Prostate gland (tissue), 2 donors: ENCODE data around the gene SUN1. TPM values are rescaled to one million over a fixed set of nuclear protein-coding genes. Genes with fewer than 3 reads are reported as not detected.

Source experiments
- DNase-seq: peaks from one replicate; pipeline ENCODE4 v3.0.0-alpha.2; 2019; ENCODE audit warnings: low spot score
- H3K27ac ChIP-seq, 2 donors: fragments of 200-600 bp; sonication (generic); 2 replicates each; pipeline ENCODE4 v1.5.1; 2017 to 2019
- H3K27me3 ChIP-seq: fragments of 200-600 bp; sonication (generic); replicated peaks from 2 replicates; pipeline ENCODE4 v1.5.1; 2019; ENCODE audit not compliant: insufficient read depth
- H3K36me3 ChIP-seq, 2 donors: fragments of 200-600 bp; sonication (generic); 1 replicate in 1 of 2; 2 replicates in 1 of 2; pipeline versions ENCODE4 v1.5.1 to v1.8.1; 2017 to 2019
- H3K4me1 ChIP-seq: fragments of 200-600 bp; sonication (generic); replicated peaks from 2 replicates; pipeline ENCODE4 v1.5.1; 2019
- H3K4me3 ChIP-seq, 2 donors: fragments of 200-600 bp; sonication (generic); 2 replicates each; pipeline ENCODE4 v1.5.1; 2017 to 2019
- H3K9me3 ChIP-seq: fragments of 200-600 bp; sonication (generic); 2 replicates; pipeline ENCODE4 v1.5.1; 2017
- POLR2A ChIP-seq: fragments of 450-650 bp; IDR thresholded peaks from one replicate; pipeline ENCODE4 v1.6.1; 2016; ENCODE audit warnings: antibody characterized with exemption, mild to moderate bottlenecking
- POLR2AphosphoS5 ChIP-seq: sonication (generic); formaldehyde crosslinking; IDR thresholded peaks from one replicate; pipeline ENCODE4 v1.6.1; 2017; ENCODE audit warnings: antibody characterized with exemption
- WGBS: methylation state at CpG from one replicate; pipeline ENCODE4 v1.1.5; 2018; 5-methylcytosine and 5-hydroxymethylcytosine counted together
- intact Hi-C: fragments of 100-400 bp; cut with DNase I; formaldehyde crosslinking; loops from one replicate; pipeline ENCODE4 v1.14.2; 2022
- total RNA-seq, 2 donors: library from RNA; depleted of rRNA; stranded (reverse); fragments of >200 nt; gene quantifications; one replicate each; pipeline ENCODE4 v1.1.0, GENCODE V29; 2016
- TF ChIP-seq, protein P1 (sequence below), 4 experiments: fragments of 200-600 bp in 2 of 4; fragments of 450-650 bp in 2 of 4; sonication (generic) in 2 of 4; IDR thresholded peaks; 1 replicate in 3 of 4; 2 replicates in 1 of 4; pipeline ENCODE4 v1.5.1; 2016 to 2019; ENCODE audit warnings: antibody characterized with exemption in 4 of 4, mild to moderate bottlenecking in 2 of 4, moderate library complexity in 2 of 4

The SUN1 gene
- total RNA-seq, 2 donors from 2014 or later: 106 to 177 TPM

DNA sequence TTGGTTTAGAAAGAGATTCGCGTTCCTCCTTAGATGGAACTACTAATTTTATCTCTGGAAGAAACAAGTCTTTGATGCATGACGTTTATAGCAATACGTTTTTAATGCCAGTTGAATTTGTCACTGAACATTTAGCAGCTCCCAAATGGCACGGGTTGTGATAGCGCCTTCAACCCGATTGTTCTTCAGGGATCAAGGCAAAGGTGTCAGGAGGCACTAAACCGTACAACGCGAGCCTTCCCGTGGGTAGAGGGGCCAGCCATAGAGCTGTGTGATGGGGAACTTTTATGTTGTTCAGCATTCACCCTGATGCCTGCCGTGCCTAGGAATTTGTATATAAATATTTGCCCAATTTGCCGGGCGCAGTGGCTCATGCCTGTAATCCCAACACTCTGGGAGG is 47.4 kb downstream of the SUN1 start:
- no peak overlapping the region for H3K27ac ChIP-seq
- no peaks in the 10 kb centered on the region for H3K36me3 ChIP-seq
- 54% methylated on average over 14 of the region's 14 CpGs for WGBS
- no peaks in the 10 kb centered on the region for H3K27me3 ChIP-seq
- no peak for TF ChIP-seq POLR2A
- TF ChIP-seq POLR2AphosphoS5: no peak
- TF ChIP-seq, protein P1, sequence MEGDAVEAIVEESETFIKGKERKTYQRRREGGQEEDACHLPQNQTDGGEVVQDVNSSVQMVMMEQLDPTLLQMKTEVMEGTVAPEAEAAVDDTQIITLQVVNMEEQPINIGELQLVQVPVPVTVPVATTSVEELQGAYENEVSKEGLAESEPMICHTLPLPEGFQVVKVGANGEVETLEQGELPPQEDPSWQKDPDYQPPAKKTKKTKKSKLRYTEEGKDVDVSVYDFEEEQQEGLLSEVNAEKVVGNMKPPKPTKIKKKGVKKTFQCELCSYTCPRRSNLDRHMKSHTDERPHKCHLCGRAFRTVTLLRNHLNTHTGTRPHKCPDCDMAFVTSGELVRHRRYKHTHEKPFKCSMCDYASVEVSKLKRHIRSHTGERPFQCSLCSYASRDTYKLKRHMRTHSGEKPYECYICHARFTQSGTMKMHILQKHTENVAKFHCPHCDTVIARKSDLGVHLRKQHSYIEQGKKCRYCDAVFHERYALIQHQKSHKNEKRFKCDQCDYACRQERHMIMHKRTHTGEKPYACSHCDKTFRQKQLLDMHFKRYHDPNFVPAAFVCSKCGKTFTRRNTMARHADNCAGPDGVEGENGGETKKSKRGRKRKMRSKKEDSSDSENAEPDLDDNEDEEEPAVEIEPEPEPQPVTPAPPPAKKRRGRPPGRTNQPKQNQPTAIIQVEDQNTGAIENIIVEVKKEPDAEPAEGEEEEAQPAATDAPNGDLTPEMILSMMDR (IDR thresholded peaks at IDR 0.05): no peak
- no peak overlapping the region for H3K4me3 ChIP-seq
- H3K9me3 ChIP-seq: no peaks in the 10 kb centered on the region
- intact Hi-C loops: loop anchor here (10.0 kb wide), 1 partner anchor 555 kb away; no protein-coding TSS in a partner anchor
- H3K4me1 ChIP-seq: peaks cover 4% of the 10 kb centered on the region
- no peak for DNase-seq

DNA sequence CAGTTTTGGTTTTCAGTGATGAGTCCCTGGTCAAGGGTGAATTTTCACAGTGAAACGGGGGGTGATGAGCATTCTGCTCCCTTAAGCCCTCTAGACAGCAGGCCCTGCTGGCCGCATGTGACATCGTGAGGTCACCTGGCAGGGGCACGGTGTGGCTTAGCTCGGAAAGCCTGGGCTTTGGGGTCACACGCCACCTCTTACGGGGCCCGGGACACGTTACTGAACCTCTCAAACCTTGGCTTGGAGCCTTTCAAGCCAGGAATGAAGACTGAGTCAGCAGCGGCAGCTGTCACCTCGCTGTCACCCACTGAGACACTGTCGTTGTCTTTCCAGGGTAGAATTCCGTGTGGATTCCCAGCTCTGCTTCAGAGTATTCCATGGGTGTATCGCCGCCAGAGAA is 48.2 kb downstream of the SUN1 start:
- Histone ChIP-seq H3K4me3 (no peak overlapping the region), H3K9me3 (no peaks in the 10 kb centered on the region), H3K27ac (no peak overlapping the region), H3K27me3 (no peaks in the 10 kb centered on the region), H3K36me3 (no peaks in the 10 kb centered on the region), H3K4me1 (peaks cover 11% of the 10 kb centered on the region)
- TF ChIP-seq, protein P1 (IDR thresholded peaks at IDR 0.05): no peak
- TF ChIP-seq POLR2AphosphoS5 (no peak), POLR2A (no peak)
- 83% methylated on average over 14 of the region's 15 CpGs for whole genome bisulfite sequencing
- DNase-seq: no peak
- intact Hi-C loops: no loop called here

DNA sequence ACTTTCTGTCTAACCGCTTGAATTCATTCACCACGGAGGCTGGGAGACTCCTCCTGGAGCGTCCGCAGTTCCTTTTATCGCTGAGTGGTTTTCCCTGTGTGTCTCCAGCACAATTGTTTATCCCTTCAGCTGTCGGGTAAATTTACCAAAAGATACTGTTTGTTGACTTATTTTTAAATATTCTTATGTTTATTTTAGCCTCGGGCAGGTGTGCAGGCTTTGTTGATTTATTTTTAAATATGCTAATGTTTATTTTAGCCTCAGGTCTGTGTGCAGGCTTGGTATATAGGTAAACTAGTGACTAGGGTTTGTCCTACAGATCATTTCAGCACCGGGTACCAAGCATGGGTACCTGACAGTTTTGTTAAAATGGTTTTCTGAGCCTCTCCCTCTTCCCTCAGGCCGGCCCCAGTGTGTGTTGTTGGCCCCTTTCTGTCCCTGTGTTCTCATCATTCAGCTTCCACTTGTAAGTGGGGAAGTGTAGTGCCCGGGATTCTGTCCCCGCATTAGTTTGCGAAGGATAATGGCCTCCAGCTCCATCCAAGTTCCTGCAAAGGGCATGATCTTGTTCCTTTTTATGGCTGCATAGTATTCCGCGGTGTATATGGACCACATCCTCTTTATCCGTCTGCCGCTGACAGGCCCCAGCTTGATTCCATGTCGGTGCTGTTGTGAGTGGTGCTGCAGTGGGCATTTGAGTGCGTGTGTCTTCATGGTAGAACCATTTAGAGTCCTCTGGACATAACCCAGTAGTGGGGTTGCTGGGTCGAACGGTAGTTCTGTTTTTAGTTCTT is 49.4 kb downstream of the SUN1 start:
- no peaks in the 10 kb centered on the region for H3K36me3 ChIP-seq
- H3K4me1 ChIP-seq: peaks cover 11% of the 10 kb centered on the region
- intact Hi-C loops: no loop called here
- H3K4me3 ChIP-seq: no peak overlapping the region
- WGBS: 88% methylated on average over 20 of the region's 20 CpGs
- DNase-seq: no peak
- TF ChIP-seq POLR2AphosphoS5: peak; percentile 30
- TF ChIP-seq, protein P1 (IDR thresholded peaks at IDR 0.05): no peak
- TF ChIP-seq POLR2A: no peak
- H3K9me3 ChIP-seq: no peaks in the 10 kb centered on the region
- no peak overlapping the region for H3K27ac ChIP-seq
- H3K27me3 ChIP-seq: no peaks in the 10 kb centered on the region

DNA sequence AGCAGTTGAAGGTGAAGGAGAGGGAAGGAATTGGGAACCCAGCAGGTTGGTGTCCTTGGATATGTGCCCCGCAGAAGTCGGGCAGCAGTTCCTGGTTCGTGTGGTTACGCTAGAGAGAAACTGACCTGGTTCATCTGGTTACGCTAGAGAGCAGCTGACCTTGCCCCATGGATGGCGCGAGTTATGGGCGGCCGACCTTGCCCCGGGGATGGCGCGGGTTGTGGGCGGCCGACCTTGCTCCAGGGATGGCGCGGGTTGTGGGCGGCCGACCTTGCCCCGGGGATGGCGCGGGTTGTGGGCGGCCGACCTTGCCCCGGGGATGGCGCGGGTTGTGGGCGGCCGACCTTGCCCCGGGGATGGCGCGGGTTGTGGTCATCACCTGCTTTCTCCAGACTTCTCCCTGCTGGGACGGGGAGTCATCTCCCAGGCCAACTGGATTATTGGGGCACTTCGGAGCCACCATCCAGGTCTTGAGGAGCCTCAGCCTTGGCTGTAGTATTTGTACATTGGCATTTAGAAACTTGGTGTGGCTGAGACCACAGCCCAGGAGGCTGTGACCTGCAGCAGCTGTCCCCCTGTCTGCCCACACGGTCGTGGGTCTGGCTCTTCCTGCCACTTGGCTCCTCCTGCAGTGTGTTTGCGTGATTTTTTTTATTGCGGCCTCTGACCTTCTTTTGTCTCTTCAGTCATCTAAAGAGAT is 50.2 kb downstream of the SUN1 start:
- Histone ChIP-seq H3K27ac (no peak overlapping the region), H3K4me3 (no peak overlapping the region), H3K36me3 (peaks cover 0 to under 1% of the 10 kb centered on the region in 2 donors), H3K9me3 (no peaks in the 10 kb centered on the region), H3K4me1 (peaks cover 11% of the 10 kb centered on the region), H3K27me3 (no peaks in the 10 kb centered on the region)
- no peak for DNase-seq
- intact Hi-C loops: no loop called here
- TF ChIP-seq POLR2AphosphoS5 (no peak), POLR2A (no peak)
- TF ChIP-seq, protein P1 (IDR thresholded peaks at IDR 0.05): no peak
- 87% methylated on average over 36 of the region's 37 CpGs for WGBS
